Right hindlimb (tissue), 1 donor: ENCODE results near the gene MIER3.
A peak's percentile ranks its signal among the peaks of the same experiment; 100 is the strongest.

Experiments
- DNase-seq: peaks from one replicate; pipeline ENCODE4 v3.0.0-alpha.2; 2018

MIER3 gene

DNA sequence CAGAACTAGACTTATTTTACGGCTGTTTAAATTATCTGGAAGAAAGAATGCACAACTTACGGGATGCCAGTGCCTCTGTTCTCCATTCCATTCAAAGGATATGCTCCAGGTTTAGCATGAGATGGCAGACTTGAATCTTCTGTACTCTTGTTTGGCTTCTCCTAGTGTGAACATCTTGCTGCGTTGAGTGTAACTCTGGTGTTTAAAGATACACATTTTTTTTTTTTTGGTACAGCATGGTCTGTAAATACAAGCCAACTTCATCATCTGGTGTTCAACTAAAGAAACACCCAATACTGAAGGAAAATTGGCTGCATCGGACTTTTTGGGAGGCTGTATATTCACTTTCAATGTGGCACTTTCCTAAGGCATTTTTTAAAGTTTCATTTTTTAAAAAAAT is 7.4 kb upstream of the MIER3 start:
- no peak for DNase-seq

DNA sequence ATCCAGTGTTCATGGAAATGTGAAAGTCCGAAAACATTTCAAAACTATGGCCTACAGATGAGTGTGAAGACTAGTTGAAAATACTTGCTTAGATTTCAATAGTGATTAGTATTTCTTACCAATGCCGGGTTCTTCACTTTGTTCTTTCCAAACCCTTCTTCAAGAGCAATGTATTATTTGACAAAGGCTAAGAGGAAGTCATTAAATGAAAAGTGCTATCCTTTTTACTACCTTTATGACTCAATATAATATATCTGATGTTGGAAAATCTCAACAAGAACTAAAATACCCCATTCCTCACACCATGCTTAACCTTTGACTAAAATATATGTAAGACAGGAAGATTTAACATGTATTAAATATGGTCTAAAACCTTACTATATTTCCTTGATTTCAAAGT is 6.7 kb upstream of the MIER3 start:
- no peak for DNase-seq

- DNase-seq = no peak
These were observed 2.3 kb upstream of the MIER3 start for GRCh38 chr5:56954262-56954661.

DNA sequence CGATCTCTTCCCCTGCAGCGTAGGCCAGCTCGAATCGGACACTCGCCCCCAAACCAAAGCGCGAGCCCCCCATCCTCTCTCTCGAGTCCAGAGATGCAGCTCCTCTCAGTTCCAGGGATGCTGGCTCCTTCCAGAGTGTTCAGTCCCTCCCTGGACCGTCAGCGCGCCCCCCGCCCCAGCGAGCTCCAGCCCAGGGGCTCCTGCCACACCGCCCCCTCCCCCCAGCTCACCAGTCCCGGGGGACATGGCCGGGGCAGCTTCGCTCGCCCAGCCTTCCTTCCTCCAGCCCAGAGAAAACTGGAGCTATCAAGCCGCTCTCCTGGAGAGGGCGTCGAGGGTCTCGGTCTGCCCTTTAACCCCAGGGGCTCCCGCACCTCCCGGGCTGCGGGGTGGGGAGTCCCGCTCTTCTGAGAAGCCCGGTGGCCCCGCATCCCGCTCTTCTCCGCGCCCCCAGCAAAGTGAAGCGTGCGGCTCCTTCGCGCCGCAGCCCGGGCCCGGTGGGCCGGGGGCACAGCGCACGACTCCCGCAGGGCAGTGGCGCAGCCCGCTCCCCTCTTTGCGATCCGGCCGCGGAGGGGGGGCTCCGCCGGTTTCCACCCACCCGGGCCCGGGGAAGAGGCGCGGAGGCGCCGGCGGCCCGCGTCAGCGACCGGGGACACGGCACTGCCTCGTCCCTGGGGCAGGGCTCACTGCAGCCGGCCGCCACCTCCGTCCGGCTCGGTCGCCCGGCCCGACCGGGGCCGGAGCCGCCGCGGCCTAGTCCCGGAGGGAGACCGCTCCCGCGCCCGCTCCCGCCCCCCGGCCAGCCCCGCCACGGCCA is 587 bp downstream of the MIER3 start:
- DNase-seq = peak; percentile 70

DNA sequence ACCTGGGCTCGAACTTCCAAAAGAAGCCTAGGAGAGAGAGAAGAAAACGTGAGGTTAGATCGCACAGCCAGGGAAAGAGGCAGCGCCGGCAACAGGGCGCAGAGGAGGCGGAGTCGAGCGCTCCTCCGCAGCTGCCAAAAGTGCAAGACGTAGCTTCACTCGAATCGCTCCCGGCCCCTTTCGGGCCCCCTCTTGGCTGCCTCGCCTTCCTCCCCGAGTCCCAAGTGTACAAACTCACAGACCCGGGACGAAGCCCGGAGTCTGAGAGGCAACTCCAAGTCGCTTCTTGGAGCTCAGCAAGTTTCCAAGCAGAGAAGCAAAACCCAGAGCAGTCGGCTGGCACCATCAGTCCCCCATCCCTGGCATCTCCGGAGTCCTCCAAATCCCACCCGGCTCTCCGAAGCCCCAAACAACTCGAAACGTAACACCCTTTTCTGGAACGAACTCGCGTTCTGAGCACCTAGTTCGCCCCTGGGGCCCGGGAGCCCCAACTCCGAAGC is 1.2 kb downstream of the MIER3 start:
- DNase-seq = peak; percentile 94

GRCh38 chr5:56947052-56947451 is 4.9 kb downstream of the MIER3 start:
- no peak for DNase-seq

- no peak for DNase-seq
These were observed 9.9 kb downstream of the MIER3 start for GRCh38 chr5:56941981-56942380.

GRCh38 chr5:56938858-56939257 is 13.1 kb downstream of the MIER3 start:
- DNase-seq = no peak

- DNase-seq = no peak
These were observed 17.6 kb downstream of the MIER3 start for GRCh38 chr5:56934325-56934724.

GRCh38 chr5:56922922-56923321 is 29.0 kb downstream of the MIER3 start:
- no peak for DNase-seq

- DNase-seq = no peak
These were observed 31.8 kb downstream of the MIER3 start for GRCh38 chr5:56919942-56920662.

DNA sequence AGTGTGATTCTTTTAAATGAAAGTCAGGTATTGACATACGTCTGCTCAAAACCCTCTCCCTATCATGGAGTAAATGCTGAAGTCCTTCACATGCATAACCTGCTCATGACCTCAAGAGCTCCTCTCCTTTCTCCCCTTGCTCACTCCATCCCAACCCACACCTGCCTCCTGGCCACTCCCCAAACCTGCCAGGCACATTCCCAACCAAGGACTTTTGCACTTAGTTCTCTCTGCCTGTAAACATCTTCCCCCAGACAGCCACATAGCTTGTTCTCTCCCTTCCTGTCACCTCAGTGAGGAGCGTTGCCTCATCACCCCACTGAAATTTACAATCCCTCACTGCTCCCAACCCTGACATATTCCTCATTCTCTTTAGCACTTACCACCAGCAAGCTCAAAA is 33.9 kb downstream of the MIER3 start:
- no peak for DNase-seq

DNA sequence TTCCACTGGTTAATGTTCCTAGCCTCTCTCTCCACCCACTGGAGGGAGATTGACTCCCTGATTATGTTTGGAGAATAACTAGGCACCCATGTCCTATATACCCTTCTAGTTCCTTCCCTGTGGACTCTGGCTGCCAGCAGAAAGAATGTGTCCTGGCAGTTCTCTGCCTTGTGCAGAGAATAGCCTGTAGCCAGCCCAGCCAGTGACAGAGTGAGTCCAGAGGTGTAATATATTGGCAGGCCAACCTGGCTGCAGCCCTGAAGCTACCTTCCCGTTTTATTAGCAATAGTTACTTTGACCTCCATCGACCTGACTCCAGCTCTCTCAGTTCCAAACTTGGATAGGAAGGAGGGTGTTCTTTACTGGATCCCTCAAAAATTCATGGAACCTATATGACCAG is 34.4 kb downstream of the MIER3 start:
- no peak for DNase-seq

DNA sequence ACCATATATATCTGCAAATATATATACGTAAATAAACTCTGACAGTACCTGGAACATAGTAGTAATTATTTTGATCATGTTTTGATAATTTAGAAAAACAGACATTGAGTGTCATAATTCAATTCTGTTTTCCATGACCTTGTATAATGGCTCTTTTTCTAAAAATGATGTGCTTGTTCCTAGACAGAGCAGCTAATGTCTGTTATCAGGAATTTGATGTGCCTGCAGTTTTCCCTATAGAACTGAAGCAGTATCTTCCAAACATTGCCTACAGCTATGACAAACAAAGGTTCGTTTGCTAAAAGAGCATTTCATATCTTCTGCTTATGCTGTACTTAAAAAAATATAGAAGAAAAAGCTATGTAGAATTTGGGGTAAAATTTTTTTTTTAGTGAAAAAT is 37.2 kb downstream of the MIER3 start:
- DNase-seq = no peak

- no peak for DNase-seq
These were observed 38.2 kb downstream of the MIER3 start for GRCh38 chr5:56913766-56914165.

GRCh38 chr5:56910210-56910965 is 41.5 kb downstream of the MIER3 start:
- no peak for DNase-seq

- DNase-seq = peak; percentile 99
These were observed 42.4 kb downstream of the MIER3 start, which contains the start of gene SETD9 for GRCh38 chr5:56909294-56910209. Gene SETD9 (plus strand): TSS chr5:56909596. CDS start chr5:56909646, 50 bp downstream.

- no peak for DNase-seq
These were observed 43.0 kb downstream of the MIER3 start for GRCh38 chr5:56908942-56909293.

DNA sequence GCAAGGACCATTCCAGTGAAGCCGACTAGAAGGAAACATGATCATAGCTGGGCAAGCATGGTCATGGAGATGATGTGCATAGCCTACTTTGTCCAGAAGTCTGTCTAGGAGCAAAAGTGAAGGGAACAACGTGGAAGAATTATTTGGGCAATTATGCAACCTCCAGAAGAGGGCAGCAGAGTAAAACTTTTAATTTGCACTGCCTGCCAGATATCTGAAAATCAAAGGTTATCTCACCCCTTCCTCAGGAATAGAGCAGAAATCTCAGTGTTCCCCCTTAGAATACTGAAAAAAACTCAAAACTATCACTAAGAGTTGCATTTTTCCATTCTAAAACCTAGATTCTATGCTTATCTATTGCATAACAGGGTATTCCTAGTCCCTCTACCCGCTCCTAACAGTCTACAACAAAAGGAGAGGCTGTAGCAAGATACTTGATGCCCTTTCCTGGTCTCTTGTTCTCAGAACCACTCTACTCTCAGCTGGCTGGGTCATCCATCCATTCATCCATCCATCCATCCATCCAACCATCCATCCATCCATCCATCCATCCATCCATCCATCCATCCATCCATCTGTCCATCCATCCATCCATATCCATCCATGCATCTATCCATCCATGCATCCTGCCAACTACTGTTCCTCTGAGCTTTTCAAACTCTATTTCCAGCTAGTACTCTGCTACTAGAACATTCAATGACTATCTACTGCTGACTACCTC is 50.9 kb downstream of the MIER3 start:
- DNase-seq = no peak

DNA sequence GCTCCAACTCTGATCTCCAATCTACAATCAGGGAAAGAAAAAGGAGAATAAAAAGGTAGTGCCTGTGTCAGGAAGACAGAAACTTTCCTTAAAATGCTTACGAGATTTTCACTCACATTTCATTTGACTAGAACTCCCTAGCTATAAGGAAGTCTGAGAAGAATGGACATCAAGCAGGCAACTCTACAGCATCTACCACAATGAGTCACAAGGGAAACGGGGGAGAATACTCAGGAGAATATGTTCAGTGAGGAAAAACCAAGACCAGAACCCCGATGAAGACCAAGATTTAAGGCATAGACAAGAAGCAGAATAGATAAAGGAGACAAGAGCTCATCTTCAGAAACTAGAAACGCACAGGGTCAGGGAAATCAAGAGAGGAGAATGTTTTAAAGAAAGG is 51.5 kb downstream of the MIER3 start:
- DNase-seq = no peak

DNA sequence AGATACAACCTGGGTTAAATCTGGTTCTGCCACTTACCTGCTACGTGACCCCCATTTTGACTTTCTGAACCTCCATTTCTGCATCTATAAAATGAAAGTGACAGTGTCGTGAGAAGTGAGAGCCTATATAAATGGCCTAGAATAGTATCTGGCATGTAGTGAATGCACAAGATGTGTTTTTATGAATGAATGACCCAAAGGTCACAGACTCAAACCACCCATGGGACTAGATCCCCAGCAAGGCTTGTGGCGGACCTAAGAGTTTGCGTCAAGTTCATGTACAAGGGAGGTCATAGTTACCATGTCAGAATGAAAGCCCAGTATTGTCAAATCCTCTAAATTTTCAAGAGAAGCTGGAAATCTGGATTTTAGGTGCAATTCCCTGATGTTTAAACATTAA is 53.7 kb downstream of the MIER3 start:
- DNase-seq = no peak

GRCh38 chr5:56896763-56897162 is 55.2 kb downstream of the MIER3 start:
- no peak for DNase-seq
